ENCODE results near the gene NOS1AP. TPM values are rescaled to one million over a fixed set of nuclear protein-coding genes. Genes with fewer than 3 reads are reported as not detected.
"Not testable (repeated sequence)": the region's sequence is repeated elsewhere in the genome, so short reads cannot be mapped to it uniquely, and the experiment has no call there.

The NOS1AP gene
- polyA plus RNA-seq, 1 of the 3 experiments (the other 2 are of a cell fraction): 0.03 TPM

GRCh38 chr1:162417650-162418049 is 348.2 kb downstream of the NOS1AP start:
- 67% methylated on average over 7 of the region's 7 CpGs for WGBS (ENCODE audit: low lambda C conversion rate)
- no peaks in the 10 kb centered on the region for H4K20me1 ChIP-seq (ENCODE audit: insufficient read depth)
- no peaks in the 10 kb centered on the region for H3K27me3 ChIP-seq (ENCODE audit: insufficient read depth)
- no peaks in the 10 kb centered on the region; a peak in 1 of 4 replicates for H3K4me1 ChIP-seq (ENCODE audit: control insufficient read depth in 1 of 2, insufficient read depth in 2 of 2, low read depth in 1 of 2, low read length in 1 of 2)
- no peaks in the 10 kb centered on the region for H3K9me2 ChIP-seq
- POLR2A ChIA-PET: no interaction called here
- H3K9me3 ChIP-seq: no peaks in the 10 kb centered on the region
- H3K79me2 ChIP-seq (ENCODE audit: insufficient read depth): no peaks in the 10 kb centered on the region
- CTCF ChIA-PET: no interaction called here
- TF ChIP-seq NFIC (IDR thresholded peaks at IDR 0.05; ENCODE audit: borderline replicate concordance) (no peak), PBX3 (IDR thresholded peaks at IDR 0.05) (no peak), REST (IDR thresholded peaks at IDR 0.05; ENCODE audit: low read depth, low read length) (no peak), GABPA (IDR thresholded peaks at IDR 0.05; ENCODE audit: low read depth) (no peak), USF2 (IDR thresholded peaks at IDR 0.05; ENCODE audit: borderline replicate concordance, low read depth, low read length) (no peak), GATA2 (CRISPR knock-in tag; IDR thresholded peaks at IDR 0.05) (no peak), MXI1 (IDR thresholded peaks at IDR 0.05; ENCODE audit: low read depth, low read length) (no peak), FOSL2 (IDR thresholded peaks at IDR 0.05; ENCODE audit: borderline replicate concordance, low read depth) (no peak), RFX5 (IDR thresholded peaks at IDR 0.05; ENCODE audit: low read length) (no peak)
- no peak overlapping the region for H3K9ac ChIP-seq
- no peak overlapping the region for H3K27ac ChIP-seq (ENCODE audit: low read depth in 2 of 2, low read length in 1 of 2)
- no peaks in the 10 kb centered on the region for H3K36me3 ChIP-seq (replicated peaks in 1 of 2; ENCODE audit: control insufficient read depth in 1 of 2, insufficient read depth in 2 of 2, low read length in 1 of 2)
- no peak overlapping the region for H2AFZ ChIP-seq (ENCODE audit: low read depth)
- H3F3A ChIP-seq (replicated peaks; ENCODE audit: insufficient read depth): no peaks in the 10 kb centered on the region
- no peak overlapping the region for H3K4me2 ChIP-seq
- no peak for DNase-seq
- no peak overlapping the region for H3K4me3 ChIP-seq (ENCODE audit: low read depth in 2 of 2, low read length in 1 of 2)

GRCh38 chr1:162418584-162418983 is 349.1 kb downstream of the NOS1AP start:
- H3K27ac ChIP-seq (ENCODE audit: low read depth in 2 of 2, low read length in 1 of 2); H3K79me2 ChIP-seq (ENCODE audit: insufficient read depth); DNase-seq; H3K9me2 ChIP-seq; H3K36me3 ChIP-seq (replicated peaks in 1 of 2; ENCODE audit: control insufficient read depth in 1 of 2, insufficient read depth in 2 of 2, low read length in 1 of 2); H2AFZ ChIP-seq (ENCODE audit: low read depth); H4K20me1 ChIP-seq (ENCODE audit: insufficient read depth); H3K4me2 ChIP-seq; POLR2A ChIA-PET; H3K27me3 ChIP-seq (ENCODE audit: insufficient read depth); H3K4me3 ChIP-seq (ENCODE audit: low read depth in 2 of 2, low read length in 1 of 2); H3K9ac ChIP-seq; H3F3A ChIP-seq (replicated peaks; ENCODE audit: insufficient read depth); H3K9me3 ChIP-seq; H3K4me1 ChIP-seq (ENCODE audit: control insufficient read depth in 1 of 2, insufficient read depth in 2 of 2, low read depth in 1 of 2, low read length in 1 of 2): not testable (repeated sequence)
- CTCF ChIA-PET: interaction anchor here (1.2 kb wide), 1 partner anchor 27 kb away, joined by 3 read pairs; no protein-coding TSS in a partner anchor
- 42% methylated on average over 7 of the region's 7 CpGs for WGBS (ENCODE audit: low lambda C conversion rate)

- H3K27me3 ChIP-seq (ENCODE audit: insufficient read depth); POLR2A ChIA-PET; H2AFZ ChIP-seq (ENCODE audit: low read depth); H3K9me3 ChIP-seq; H3F3A ChIP-seq (replicated peaks; ENCODE audit: insufficient read depth); H3K9me2 ChIP-seq; H3K4me3 ChIP-seq (ENCODE audit: low read depth in 2 of 2, low read length in 1 of 2); DNase-seq; H3K36me3 ChIP-seq (replicated peaks in 1 of 2; ENCODE audit: control insufficient read depth in 1 of 2, insufficient read depth in 2 of 2, low read length in 1 of 2); H3K79me2 ChIP-seq (ENCODE audit: insufficient read depth); H3K27ac ChIP-seq (ENCODE audit: low read depth in 2 of 2, low read length in 1 of 2); H3K9ac ChIP-seq; H4K20me1 ChIP-seq (ENCODE audit: insufficient read depth); H3K4me1 ChIP-seq (ENCODE audit: control insufficient read depth in 1 of 2, insufficient read depth in 2 of 2, low read depth in 1 of 2, low read length in 1 of 2); H3K4me2 ChIP-seq: not testable (repeated sequence)
- CTCF ChIA-PET: interaction anchor here (1.2 kb wide), 1 partner anchor 28 kb away, joined by 3 read pairs; no protein-coding TSS in a partner anchor
- WGBS (ENCODE audit: low lambda C conversion rate): 48% methylated on average over 8 of the region's 9 CpGs
These were observed 350.0 kb downstream of the NOS1AP start for GRCh38 chr1:162419450-162419931.

All from SK-N-SH (cell line).